GM19023 (cell line): ENCODE measurements around the gene OR6B3.
"Not testable (repeated sequence)": the region's sequence is repeated elsewhere in the genome, so short reads cannot be mapped to it uniquely, and the experiment has no call there.

ENCODE experiments used
- ATAC-seq: cut with Tn5 transposase; IDR thresholded peaks from one replicate; pipeline ENCODE4 v1.9.1; 2021; ENCODE audit warnings: mild to moderate bottlenecking, moderate library complexity; ENCODE audit not compliant: unreplicated experiment

Gene OR6B3

DNA sequence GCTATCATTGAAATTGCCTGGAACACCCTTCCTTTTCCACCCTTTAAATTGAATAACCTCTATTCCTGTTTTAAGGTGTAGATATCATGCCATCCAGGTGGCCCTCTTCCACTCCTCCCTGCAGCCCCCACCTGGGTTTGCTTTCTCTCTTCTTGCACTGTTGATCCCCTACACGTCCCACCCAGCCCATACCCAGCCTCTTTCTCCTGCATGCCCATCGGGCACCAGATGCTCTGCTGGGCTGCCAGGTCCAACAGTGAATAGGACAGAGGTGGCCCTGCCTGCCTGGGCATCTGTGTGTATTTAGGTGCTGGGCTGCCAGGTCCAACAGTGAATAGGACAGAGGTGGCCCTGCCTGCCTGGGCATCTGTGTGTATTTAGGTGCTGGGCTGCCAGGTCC lies 9.2 kb downstream of the OR6B3 start:
- ATAC-seq, result not testable (repeated sequence)

DNA sequence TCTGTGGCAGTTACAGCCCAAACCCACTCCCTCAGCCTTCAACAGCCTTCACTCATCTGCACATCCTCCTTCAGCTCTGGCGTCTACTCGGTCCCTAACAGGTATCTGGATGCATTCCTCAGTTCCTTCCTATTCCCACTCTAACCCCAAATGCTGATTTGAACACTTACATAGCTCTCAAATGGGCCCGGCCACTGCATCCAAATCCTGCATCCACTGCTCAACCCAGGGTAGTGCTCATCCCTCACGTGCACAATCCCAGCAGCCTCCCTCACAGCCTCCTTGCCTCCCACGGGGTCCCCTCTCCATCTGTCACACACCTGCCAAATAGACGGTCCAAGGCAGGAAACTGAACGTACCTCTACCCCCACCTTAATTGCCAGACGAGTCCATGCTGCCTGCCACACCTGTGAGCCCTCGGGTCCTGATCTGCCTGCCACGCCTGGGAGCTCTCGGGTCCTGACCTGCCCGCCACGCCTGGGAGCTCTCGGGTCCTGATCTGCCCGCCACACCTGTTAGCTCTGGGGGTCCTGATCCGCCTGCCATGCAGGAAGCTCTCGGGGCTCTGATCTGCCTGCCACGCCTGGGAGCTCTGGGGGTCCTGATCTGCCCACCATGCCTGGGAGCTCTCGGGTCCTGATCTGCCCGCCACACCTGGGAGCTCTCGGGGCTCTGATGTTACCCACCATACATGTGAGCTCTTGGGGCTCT lies 9.9 kb downstream of the OR6B3 start:
- ATAC-seq, result no peak

DNA sequence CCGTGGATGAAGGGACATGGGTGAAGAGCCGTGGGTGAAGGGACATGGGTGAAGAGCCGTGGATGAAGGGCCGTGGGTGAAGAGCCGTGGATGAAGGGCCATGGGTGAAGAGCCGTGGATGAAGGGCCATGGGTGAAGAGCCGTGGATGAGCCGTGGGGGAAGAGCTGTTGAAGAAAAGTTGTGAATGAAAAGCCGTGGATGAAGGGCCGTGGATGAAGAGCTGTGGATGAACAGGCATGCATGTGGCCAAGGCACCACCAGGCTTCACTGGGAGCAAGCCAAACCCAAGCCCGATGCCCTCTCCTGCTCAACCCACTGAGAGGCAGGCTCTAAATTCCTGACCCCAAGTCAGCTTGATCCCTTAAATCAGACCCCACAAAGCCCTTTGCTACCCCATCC lies 10.6 kb downstream of the OR6B3 start:
- ATAC-seq, result no peak

GRCh38 chr2:240041363-240041762 lies 12.0 kb downstream of the OR6B3 start:
- no peak for ATAC-seq

DNA sequence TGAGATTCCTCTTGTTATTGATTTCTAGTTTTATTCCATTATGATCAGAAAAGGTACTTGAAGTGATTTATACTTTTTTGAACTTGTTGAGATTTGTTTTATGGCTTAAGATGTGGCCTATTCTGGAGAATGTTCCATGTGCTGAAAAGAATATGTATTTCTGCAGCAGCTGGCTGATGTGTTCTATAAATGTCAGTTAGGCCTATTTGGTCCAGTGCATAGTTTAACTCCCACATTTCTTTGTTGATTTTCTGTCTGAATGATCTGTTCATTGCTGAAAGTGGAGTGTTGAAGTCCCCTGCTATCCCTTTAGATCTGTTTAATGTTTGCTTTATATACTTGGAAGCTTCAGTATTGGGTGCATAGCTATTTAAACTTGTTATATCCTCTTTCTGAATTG lies 16.0 kb downstream of the OR6B3 start:
- no peak for ATAC-seq

- no peak for ATAC-seq
These were observed 20.0 kb downstream of the OR6B3 start for GRCh38 chr2:240033330-240033678.

DNA sequence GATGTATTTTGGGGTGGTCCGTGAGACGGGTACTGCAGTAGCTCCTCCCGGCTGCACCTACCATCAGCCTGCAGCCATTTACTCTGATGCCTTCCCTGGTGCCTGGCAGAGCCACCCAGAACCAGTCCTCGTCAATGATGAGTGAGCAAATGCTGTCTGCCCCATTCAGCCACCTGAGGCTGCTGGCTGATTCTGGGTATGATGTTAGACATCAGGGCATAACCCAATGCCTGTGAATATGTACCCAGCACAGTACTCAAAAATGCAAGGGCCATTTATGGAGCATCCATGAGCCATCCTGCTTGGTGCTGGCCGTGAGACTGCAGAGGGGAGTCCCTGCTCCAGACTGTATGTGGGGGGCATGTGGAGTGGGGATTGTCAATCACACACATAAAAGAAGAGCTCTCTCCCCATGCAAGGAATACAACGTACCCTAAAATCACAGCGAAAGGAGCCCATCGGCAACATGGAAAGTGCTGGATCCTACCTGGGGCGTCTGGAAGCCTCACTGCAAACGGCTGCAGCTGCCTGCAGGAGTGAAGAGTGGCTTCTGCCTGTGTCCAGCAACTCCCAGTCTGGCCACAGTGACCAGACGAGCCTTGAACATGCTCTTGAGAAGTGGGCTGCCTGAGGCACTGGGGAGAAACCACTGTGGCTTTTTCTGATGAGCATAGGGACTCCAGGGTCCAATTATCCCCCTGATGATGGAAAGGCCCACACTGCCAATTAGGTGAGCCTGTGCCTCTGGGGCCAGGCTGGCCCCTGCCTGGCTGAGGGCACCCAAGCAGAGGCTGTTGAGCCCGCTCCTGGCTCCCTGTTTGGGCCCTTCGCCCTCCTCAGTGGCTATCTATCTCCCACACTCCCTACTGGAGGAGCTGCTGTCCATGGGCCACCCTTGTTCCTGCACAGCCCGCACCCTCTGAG lies 20.7 kb downstream of the OR6B3 start:
- ATAC-seq, result no peak

- no peak for ATAC-seq
These were observed 22.8 kb downstream of the OR6B3 start, which contains the start of gene OR6B2 for GRCh38 chr2:240030379-240031094. Gene OR6B2, minus strand, starts transcription at chr2:240030429. Its CDS starts 0 bp downstream, at chr2:240030429.

DNA sequence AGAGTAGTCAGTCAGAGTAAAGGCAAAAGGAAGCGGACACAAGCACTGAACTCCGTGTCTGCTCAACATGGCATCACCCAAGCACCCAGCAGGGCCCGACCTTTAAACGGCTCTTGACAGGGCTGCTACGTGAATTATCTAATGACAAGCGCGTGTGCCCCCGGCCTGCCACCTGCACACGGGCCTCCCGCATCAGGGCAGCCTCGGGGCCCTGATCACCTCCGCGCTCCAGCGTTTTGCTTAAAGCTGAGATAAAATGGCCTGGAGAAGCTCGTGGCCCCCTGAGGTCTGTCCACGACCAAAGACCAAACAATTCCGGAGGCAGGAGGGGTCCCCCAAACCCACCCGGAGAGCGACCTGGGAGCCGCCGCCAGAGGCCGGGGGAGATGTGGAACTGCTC lies 28.6 kb downstream of the OR6B3 start:
- ATAC-seq, result peak; percentile 18

- ATAC-seq, result no peak
These were observed 29.5 kb downstream of the OR6B3 start for GRCh38 chr2:240023792-240024191.

GRCh38 chr2:240021488-240022104 lies 31.7 kb downstream of the OR6B3 start:
- ATAC-seq, result no peak

- no peak for ATAC-seq
These were observed 35.1 kb downstream of the OR6B3 start for GRCh38 chr2:240018071-240018750.

DNA sequence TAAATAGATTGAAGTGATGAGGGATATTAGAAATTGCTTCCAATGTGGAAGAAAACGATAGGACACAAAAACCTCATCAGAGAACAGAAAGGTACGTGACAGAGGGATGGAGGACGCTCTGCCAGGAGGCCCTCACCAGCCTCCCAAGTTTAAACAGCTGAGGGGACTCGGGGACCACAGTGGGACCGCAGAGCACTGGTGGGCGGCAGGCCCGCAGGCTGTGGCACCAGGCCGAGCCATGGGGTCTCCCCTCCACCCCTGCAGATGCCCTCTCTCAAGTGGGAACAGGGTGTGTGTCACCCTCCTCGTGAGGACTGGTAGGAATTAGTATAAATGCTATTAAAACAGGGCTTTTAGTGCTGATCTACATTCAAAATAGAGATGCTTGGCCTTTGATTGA lies 39.0 kb downstream of the OR6B3 start:
- ATAC-seq, result no peak

- no peak for ATAC-seq
These were observed 40.0 kb downstream of the OR6B3 start for GRCh38 chr2:240013343-240013742.

GRCh38 chr2:240002983-240003382 lies 50.3 kb downstream of the OR6B3 start:
- ATAC-seq, result no peak

DNA sequence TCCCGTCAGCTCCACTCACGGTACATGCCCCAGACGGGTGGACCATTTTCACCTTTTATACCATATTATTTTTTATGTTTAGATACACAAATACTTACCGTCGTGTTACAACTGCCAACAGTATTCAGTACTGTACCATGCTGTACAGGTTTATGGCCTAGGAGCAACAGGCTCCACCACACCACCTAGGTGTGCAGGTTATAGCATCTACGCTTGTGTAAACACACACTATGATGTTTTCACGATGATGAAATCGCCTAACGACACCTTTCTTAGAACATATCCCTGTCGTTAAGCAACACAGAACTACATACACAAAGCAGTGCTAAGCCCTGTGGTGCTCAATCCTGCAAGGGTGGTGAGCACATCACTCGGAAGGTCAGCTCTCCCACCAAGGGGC lies 52.6 kb downstream of the OR6B3 start:
- no peak for ATAC-seq

DNA sequence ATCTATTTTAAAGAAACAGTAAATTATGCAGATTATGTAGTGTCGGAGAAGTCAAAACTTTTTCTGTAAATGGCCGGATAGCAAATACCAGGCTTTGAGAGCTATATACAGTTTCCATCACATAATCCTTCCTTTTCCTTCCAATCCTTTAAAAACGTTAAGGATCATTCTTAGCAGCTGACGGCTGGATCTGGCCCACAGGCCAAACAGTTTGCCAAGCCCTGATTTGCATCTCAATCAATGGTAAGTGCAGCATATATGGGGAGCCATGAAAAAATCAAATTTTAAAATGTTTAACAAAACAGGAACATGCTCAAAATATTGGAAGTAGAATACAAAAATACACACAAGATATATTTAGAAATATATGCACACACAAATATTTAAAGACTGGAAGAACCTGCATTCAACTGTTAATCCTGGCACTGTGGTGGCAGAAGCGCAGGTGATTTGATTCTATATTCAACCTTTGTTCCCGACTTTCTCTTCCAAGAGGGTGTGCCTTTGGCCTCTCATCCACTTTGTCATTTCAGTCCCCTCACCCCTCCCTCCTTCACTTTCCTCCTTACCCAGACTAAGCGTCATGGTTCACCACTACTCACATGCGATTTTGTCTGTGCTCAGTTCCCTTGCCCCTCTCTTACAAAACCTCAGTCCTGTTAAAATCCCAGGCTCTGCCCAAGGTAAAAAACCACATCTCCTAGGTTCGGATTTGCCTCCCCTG lies 55.5 kb downstream of the OR6B3 start:
- ATAC-seq, result no peak
